GM19043 (cell line): Measurements from ENCODE around the gene BSCL2.
"Not testable (repeated sequence)": the region's sequence is repeated elsewhere in the genome, so short reads cannot be mapped to it uniquely, and the experiment has no call there.

Source experiments
- ATAC-seq: cut with Tn5 transposase; IDR thresholded peaks from one replicate; pipeline ENCODE4 v1.9.1; 2021; ENCODE audit warnings: low read depth; ENCODE audit not compliant: unreplicated experiment

BSCL2 gene

GRCh38 chr11:62707277-62707861 is at the start of gene BSCL2, which contains the start of gene GNG3:
Gene BSCL2 (minus strand): TSS chr11:62707424. CDS start chr11:62707195, 229 bp downstream.
Gene GNG3 (plus strand): TSS chr11:62707676. CDS start chr11:62708296, 620 bp downstream.
- no peak for ATAC-seq

GRCh38 chr11:62755086-62755615 is 47.9 kb upstream of the BSCL2 start:
- no peak for ATAC-seq

GRCh38 chr11:62753736-62754603 is 46.7 kb upstream of the BSCL2 start, which contains the start of gene ZBTB3:
Gene ZBTB3 (minus strand): TSS chr11:62754160. CDS start chr11:62753664, 496 bp downstream.
- peak; percentile 93 for ATAC-seq

GRCh38 chr11:62752994-62753735 is 45.9 kb upstream of the BSCL2 start:
- ATAC-seq, result no peak

GRCh38 chr11:62752177-62752785 is 45.1 kb upstream of the BSCL2 start:
- ATAC-seq, result no peak

- ATAC-seq, result not testable (repeated sequence)
Observed at GRCh38 chr11:62749931-62750330, 42.7 kb upstream of the BSCL2 start.

GRCh38 chr11:62747475-62748160 is 40.4 kb upstream of the BSCL2 start:
- no peak for ATAC-seq

GRCh38 chr11:62737196-62737595 is 30.0 kb upstream of the BSCL2 start:
- ATAC-seq, result no peak

- no peak for ATAC-seq
Observed at GRCh38 chr11:62732830-62733229, 25.6 kb upstream of the BSCL2 start.

- ATAC-seq, result not testable (repeated sequence)
Observed at GRCh38 chr11:62730076-62730475, 22.9 kb upstream of the BSCL2 start.

- ATAC-seq, result peak; percentile 27
Observed at GRCh38 chr11:62728171-62728988, 21.2 kb upstream of the BSCL2 start, which contains the start of gene TTC9C. Gene TTC9C (plus strand): TSS chr11:62728486. CDS start chr11:62728849, 363 bp downstream.

- peak; percentile 40 for ATAC-seq
Observed at GRCh38 chr11:62727872-62728170, 20.6 kb upstream of the BSCL2 start.

GRCh38 chr11:62727165-62727871 is 20.1 kb upstream of the BSCL2 start, which contains the start of gene HNRNPUL2:
Gene HNRNPUL2 (minus strand): TSS chr11:62727457. CDS start chr11:62727156, 301 bp downstream.
- peak; percentile 64 for ATAC-seq

- no peak for ATAC-seq
Observed at GRCh38 chr11:62726915-62727164, 19.6 kb upstream of the BSCL2 start.

- ATAC-seq, result no peak
Observed at GRCh38 chr11:62726156-62726914, 19.1 kb upstream of the BSCL2 start.

- no peak for ATAC-seq
Observed at GRCh38 chr11:62725646-62726045, 18.4 kb upstream of the BSCL2 start.

- ATAC-seq, result no peak
Observed at GRCh38 chr11:62724171-62724570, 16.9 kb upstream of the BSCL2 start.

- ATAC-seq, result no peak
Observed at GRCh38 chr11:62721994-62722393, 14.8 kb upstream of the BSCL2 start.
